SK-N-SH (cell line): Measurements from ENCODE around the gene PRR12. TPM values are rescaled to one million over a fixed set of nuclear protein-coding genes. Genes with fewer than 3 reads are reported as not detected.

ENCODE experiments used
- CTCF ChIA-PET: fragments of 300-600, 350-600 bp; formaldehyde crosslinking; extraction: SDS; loops from one replicate; lab custom pipeline; 2021; lab: Yijun Ruan, JAX
- POLR2A ChIA-PET: fragments of 350-600 bp; sonication (Branson Sonifier 250); formaldehyde crosslinking; extraction: SDS; loops from one replicate; lab custom pipeline; 2020; ENCODE audit warnings: antibody characterized with exemption, inconsistent platforms; lab: Yijun Ruan, JAX
- DNase-seq: peaks from one replicate; pipeline ENCODE4 v3.0.0; 2012
- H2AFZ ChIP-seq: fragments of 200-600 bp; sonication (generic); 2 replicates; pipeline ENCODE4 v1.8.1; 2016; ENCODE audit warnings: antibody characterized with exemption, mild to moderate bottlenecking, low read depth
- H3F3A ChIP-seq: fragments of 200-600 bp; sonication (generic); replicated peaks from 2 replicates; pipeline ENCODE3; 2016; ENCODE audit warnings: antibody characterized with exemption, mild to moderate bottlenecking; ENCODE audit not compliant: insufficient read depth
- H3K27ac ChIP-seq, 2 experiments: fragments of 200-500 bp in 1 of 2; fragments of 200-600 bp in 1 of 2; sonication (Bioruptor generic) in 1 of 2; sonication (generic), shearing (Covaris generic) in 1 of 2; 2 replicates each; pipeline versions ENCODE4 v1.5.1 to v1.6.1; 2014 to 2016; ENCODE audit warnings: low read depth in 2 of 2, inconsistent platforms in 1 of 2, low read length in 1 of 2, mild to moderate bottlenecking in 1 of 2, mixed read lengths in 1 of 2
- H3K27me3 ChIP-seq: fragments of 200-600 bp; sonication (generic), shearing (Covaris generic); 2 replicates; pipeline ENCODE4 v1.6.1; 2016; ENCODE audit warnings: mixed run types; ENCODE audit not compliant: insufficient read depth
- H3K36me3 ChIP-seq, 2 experiments: fragments of 200-500 bp in 1 of 2; fragments of 200-600 bp in 1 of 2; sonication (Bioruptor generic) in 1 of 2; sonication (generic) in 1 of 2; replicated peaks in 1 of 2; 2 replicates each; pipeline versions ENCODE3 to v1.5.1; 2014 to 2016; ENCODE audit warnings: low read length in 1 of 2, mild to moderate bottlenecking in 1 of 2; ENCODE audit not compliant: insufficient read depth in 2 of 2, control insufficient read depth in 1 of 2
- H3K4me1 ChIP-seq, 2 experiments: fragments of 200-500 bp in 1 of 2; fragments of 200-600 bp in 1 of 2; sonication (Bioruptor generic) in 1 of 2; sonication (generic), shearing (Covaris generic) in 1 of 2; 2 replicates each; pipeline versions ENCODE4 v1.5.1 to v1.6.1; 2014 to 2016; ENCODE audit warnings: low read depth in 1 of 2, low read length in 1 of 2, mixed run types in 1 of 2; ENCODE audit not compliant: insufficient read depth in 2 of 2, control insufficient read depth in 1 of 2
- H3K4me2 ChIP-seq: fragments of 200-600 bp; sonication (generic), shearing (Covaris generic); 2 replicates; pipeline ENCODE4 v1.6.1; 2017; ENCODE audit warnings: mixed run types
- H3K4me3 ChIP-seq, 2 experiments: fragments of 200-500 bp in 1 of 2; fragments of 200-600 bp in 1 of 2; sonication (Bioruptor generic) in 1 of 2; sonication (generic), shearing (Covaris generic) in 1 of 2; 2 replicates each; pipeline versions ENCODE4 v1.5.1 to v1.8.1; 2014 to 2016; ENCODE audit warnings: low read depth in 2 of 2, inconsistent platforms in 1 of 2, low read length in 1 of 2, mild to moderate bottlenecking in 1 of 2, mixed read lengths in 1 of 2, moderate library complexity in 1 of 2
- H3K79me2 ChIP-seq: fragments of 200-600 bp; sonication (generic); 2 replicates; pipeline ENCODE4 v1.8.1; 2017; ENCODE audit warnings: mild to moderate bottlenecking; ENCODE audit not compliant: insufficient read depth
- H3K9ac ChIP-seq: fragments of 200-600 bp; sonication (generic); 2 replicates; pipeline ENCODE4 v1.6.1; 2017; ENCODE audit warnings: mixed run types
- H3K9me2 ChIP-seq: fragments of 200-600 bp; sonication (generic); 2 replicates; pipeline ENCODE4 v1.6.1; 2017; ENCODE audit warnings: mixed run types
- H3K9me3 ChIP-seq: fragments of 200-600 bp; sonication (generic); 2 replicates; pipeline ENCODE4 v1.6.1; 2017; ENCODE audit warnings: mixed run types, mild to moderate bottlenecking, moderate library complexity
- H4K20me1 ChIP-seq: fragments of 200-600 bp; sonication (generic); 2 replicates; pipeline ENCODE4 v1.6.1; 2017; ENCODE audit warnings: mild to moderate bottlenecking, mixed run types; ENCODE audit not compliant: insufficient read depth
- CHD2 ChIP-seq: fragments of 150-350 bp; IDR thresholded peaks from 2 replicates; pipeline ENCODE4 v1.6.1; 2018; ENCODE audit warnings: low read length; ENCODE audit not compliant: partially characterized antibody
- EP300 ChIP-seq, 2 experiments: IDR thresholded peaks; 2 replicates each; pipeline versions ENCODE4 v1.4.0 to v1.6.1; 2012; ENCODE audit warnings: borderline replicate concordance in 1 of 2, low read depth in 1 of 2, low read length in 1 of 2
- MEF2A ChIP-seq: IDR thresholded peaks from 2 replicates; pipeline ENCODE4 v1.4.0; 2012; ENCODE audit warnings: low read depth, borderline replicate concordance
- MXI1 ChIP-seq: IDR thresholded peaks from 2 replicates; pipeline ENCODE4 v1.6.1; 2012; ENCODE audit warnings: mild to moderate bottlenecking, low read depth, low read length, improper control_type of control experiment
- PBX3 ChIP-seq: IDR thresholded peaks from 2 replicates; pipeline ENCODE4; 2012
- RAD21 ChIP-seq: IDR thresholded peaks from 2 replicates; pipeline ENCODE4 v1.6.1; 2012; ENCODE audit warnings: mild to moderate bottlenecking, low read length
- RFX5 ChIP-seq: IDR thresholded peaks from 2 replicates; pipeline ENCODE4 v1.6.1; 2012; ENCODE audit warnings: mild to moderate bottlenecking, improper control_type of control experiment, low read length
- RXRA ChIP-seq: IDR thresholded peaks from 2 replicates; pipeline ENCODE4 v1.4.0; 2012; ENCODE audit warnings: low read depth, mild to moderate bottlenecking, borderline replicate concordance
- SIN3A ChIP-seq: IDR thresholded peaks from 2 replicates; pipeline ENCODE4 v1.6.1; 2012; ENCODE audit warnings: low read depth, mild to moderate bottlenecking, low read length, moderate library complexity, borderline replicate concordance
- USF2 ChIP-seq: fragments of 150-350 bp; IDR thresholded peaks from 2 replicates; pipeline ENCODE4 v1.6.1; 2017; ENCODE audit warnings: antibody characterized with exemption, low read length, low read depth, borderline replicate concordance
- YY1 ChIP-seq: IDR thresholded peaks from 2 replicates; pipeline ENCODE4 v1.4.0; 2012; ENCODE audit warnings: low read depth, mild to moderate bottlenecking
- WGBS: methylation state at CpG from one replicate; pipeline ENCODE4 v1.1.6; 2017; ENCODE audit warnings: low lambda C conversion rate; 5-methylcytosine and 5-hydroxymethylcytosine counted together
- polyA plus RNA-seq, 3 experiments: library from polyadenylated mRNA; depleted of rRNA; stranded (reverse); fragments of >200 nt; gene quantifications; 2 replicates each; pipeline ENCODE4 v1.2.3, GENCODE V29; 2012

Gene PRR12
- polyA plus RNA-seq, 1 of the 3 experiments (the other 2 are of a cell fraction) = 1.7 TPM

DNA sequence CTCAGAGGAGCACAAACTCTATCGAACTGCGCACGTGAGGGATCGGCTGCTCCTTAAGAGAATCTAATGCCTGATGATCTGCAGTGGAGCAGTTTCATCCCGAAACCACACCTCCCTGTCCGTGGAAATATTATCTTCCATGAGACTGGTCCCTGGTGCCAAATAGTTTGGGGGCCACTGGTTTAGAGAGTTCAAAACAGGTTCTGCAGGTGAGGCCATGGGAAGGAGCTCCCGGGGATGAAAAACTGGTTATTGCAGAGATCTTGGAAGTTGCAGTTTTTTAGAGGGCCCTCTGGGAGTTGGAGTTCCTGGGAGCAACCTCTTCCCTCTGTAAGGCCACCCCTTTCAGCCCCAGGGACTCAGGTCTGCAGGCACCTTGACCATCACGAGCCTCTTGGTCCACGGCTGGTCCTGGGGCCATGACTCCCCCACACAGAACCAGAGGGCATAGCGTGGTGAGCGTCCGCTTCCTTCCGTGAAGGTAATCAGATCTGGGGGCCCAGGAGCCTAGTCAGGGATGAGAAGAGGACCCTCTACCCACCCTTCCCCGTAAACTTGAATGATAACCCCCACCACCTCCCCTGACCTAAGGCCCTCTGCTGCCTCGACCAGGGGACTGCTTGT lies 69.5 kb downstream of the PRR12 start:
- Histone ChIP-seq H3F3A (peaks cover 23% of the 10 kb centered on the region), H3K9me2 (no peaks in the 10 kb centered on the region), H3K4me3 (no peak overlapping the region), H3K9me3 (no peaks in the 10 kb centered on the region), H3K27ac (no peak overlapping the region), H3K9ac (no peak overlapping the region), H3K4me2 (no peak overlapping the region), H3K4me1 (peaks cover 0 to 6% of the 10 kb centered on the region in 2 experiments; a peak in 1 of 4 replicates), H4K20me1 (no peaks in the 10 kb centered on the region), H2AFZ (no peak overlapping the region), H3K36me3 (peaks cover 19 to 59% of the 10 kb centered on the region in 2 experiments), H3K79me2 (peaks cover 16% of the 10 kb centered on the region), H3K27me3 (no peaks in the 10 kb centered on the region)
- DNase-seq = no peak
- ChIA-PET POLR2A (no interaction called here), CTCF (interaction anchor here (9.4 kb wide), 1 partner anchor 15 kb away, joined by 78 read pairs; the partner anchor contains the start of gene PRMT1)
- TF ChIP-seq MXI1 = no peak
- no peak for TF ChIP-seq SIN3A
- no peak for TF ChIP-seq PBX3
- no peak for TF ChIP-seq YY1
- no peak for TF ChIP-seq EP300 (IDR thresholded peaks at IDR 0.05; ENCODE audit: borderline replicate concordance in 1 of 2, low read depth in 1 of 2, low read length in 1 of 2)
- TF ChIP-seq RAD21 = no peak
- no peak for TF ChIP-seq RFX5
- no peak for TF ChIP-seq CHD2
- WGBS = 95% methylated on average over 12 of the region's 15 CpGs

- DNase-seq = no peak
- H3K4me2 ChIP-seq = no peak overlapping the region
- POLR2A ChIA-PET = no interaction called here
- H3K4me3 ChIP-seq = no peak overlapping the region
- H3K27me3 ChIP-seq = no peaks in the 10 kb centered on the region
- no peak overlapping the region for H3K27ac ChIP-seq
- CTCF ChIA-PET = interaction anchor here (9.4 kb wide), 1 partner anchor 14 kb away, joined by 78 read pairs; the partner anchor contains the start of gene PRMT1
- no peak overlapping the region for H2AFZ ChIP-seq
- peaks cover 19 to 48% of the 10 kb centered on the region in 2 experiments for H3K36me3 ChIP-seq
- peaks cover 4 to 15% of the 10 kb centered on the region in 2 experiments; a peak in 3 of 4 replicates for H3K4me1 ChIP-seq
- H3K9ac ChIP-seq = no peak overlapping the region
- H3K9me2 ChIP-seq = no peaks in the 10 kb centered on the region
- no peaks in the 10 kb centered on the region for H3K9me3 ChIP-seq
- 92% methylated on average over 2 of the region's 16 CpGs for WGBS
- TF ChIP-seq MEF2A (no peak), USF2 (no peak), RXRA (no peak), MXI1 (no peak)
- peaks cover 25% of the 10 kb centered on the region for H3F3A ChIP-seq
- H3K79me2 ChIP-seq = peaks cover 27% of the 10 kb centered on the region
- no peaks in the 10 kb centered on the region for H4K20me1 ChIP-seq
These were observed 71.0 kb downstream of the PRR12 start for GRCh38 chr19:49662011-49662410.
